Cardiac muscle cell (in vitro differentiated cells and primary cell): ENCODE measurements around the gene PRKCA. TPM values are rescaled to one million over a fixed set of nuclear protein-coding genes. Genes with fewer than 3 reads are reported as not detected.

ENCODE experiments used
- DNase-seq, 2 donors: peaks; one replicate each; pipeline versions ENCODE4 v3.0.0 to v3.0.0-alpha.2; 2010 to 2017; ENCODE audit warnings: low read depth in 1 of 2, low spot score in 1 of 2
- H3K27ac ChIP-seq: fragments of 200-600 bp; sonication (generic); 2 replicates; pipeline ENCODE4 v1.5.1; 2016
- H3K27me3 ChIP-seq: fragments of 200-600 bp; sonication (generic); 2 replicates; pipeline ENCODE4 v1.6.0; 2016; ENCODE audit warnings: control low read depth
- H3K36me3 ChIP-seq: fragments of 200-600 bp; sonication (generic); 2 replicates; pipeline ENCODE4 v1.5.1; 2016; ENCODE audit warnings: control low read depth
- H3K4me1 ChIP-seq: fragments of 200-600 bp; sonication (generic); 2 replicates; pipeline ENCODE4 v1.8.1; 2017; ENCODE audit warnings: low read depth, mild to moderate bottlenecking, mixed run types
- H3K4me3 ChIP-seq: fragments of 200-600 bp; sonication (generic); 2 replicates; pipeline ENCODE4 v1.5.1; 2016; ENCODE audit warnings: mild to moderate bottlenecking
- H3K9me3 ChIP-seq: fragments of 200-600 bp; sonication (generic); 2 replicates; pipeline ENCODE4 v1.5.1; 2017; ENCODE audit warnings: low read depth, mild to moderate bottlenecking, control low read depth
- polyA plus RNA-seq: library from polyadenylated mRNA; unstranded; fragments of >200 nt; fragmentation: Nextera tagmentation; extraction: Ambion mirVana; gene quantifications from 2 replicates; pipeline ENCODE4 v1.2.1, GENCODE V29; 2016
- total RNA-seq: library from RNA; depleted of rRNA; stranded (reverse); fragments of >200 nt; gene quantifications from 2 replicates; pipeline ENCODE4 v1.2.3, GENCODE V29; 2016
- TF ChIP-seq, protein P1 (sequence below): IDR thresholded peaks from 2 replicates; pipeline ENCODE4 v1.5.1; 2012; ENCODE audit warnings: low read depth, mild to moderate bottlenecking, low read length

The PRKCA gene
- total and polyA plus RNA-seq, 2 experiments from 2014 or later, result 3.1 to 10.3 TPM

DNA sequence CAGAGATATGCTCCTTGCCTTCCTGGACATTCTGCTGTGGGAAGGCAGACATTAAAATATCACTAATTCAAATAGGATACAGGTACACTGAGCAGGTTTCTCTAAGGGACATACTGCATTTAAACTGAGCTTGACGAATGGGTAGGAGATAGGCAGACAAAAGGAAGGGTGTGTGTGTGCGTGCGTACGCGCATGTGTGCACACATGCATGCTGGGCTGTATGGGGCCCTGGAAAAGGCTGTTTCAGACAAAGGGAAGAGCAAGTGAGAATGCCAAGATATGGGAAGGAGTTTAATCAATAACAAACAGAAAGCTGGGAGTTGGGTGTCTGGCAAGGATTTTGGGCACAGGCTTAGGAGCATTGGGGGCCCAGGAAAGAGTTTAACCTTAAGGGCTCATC, 196.2 kb downstream of the PRKCA start:
- H3K9me3 ChIP-seq, result no peaks in the 10 kb centered on the region
- no peaks in the 10 kb centered on the region for H3K4me1 ChIP-seq
- no peak for DNase-seq
- no peaks in the 10 kb centered on the region for H3K36me3 ChIP-seq
- TF ChIP-seq, protein P1, sequence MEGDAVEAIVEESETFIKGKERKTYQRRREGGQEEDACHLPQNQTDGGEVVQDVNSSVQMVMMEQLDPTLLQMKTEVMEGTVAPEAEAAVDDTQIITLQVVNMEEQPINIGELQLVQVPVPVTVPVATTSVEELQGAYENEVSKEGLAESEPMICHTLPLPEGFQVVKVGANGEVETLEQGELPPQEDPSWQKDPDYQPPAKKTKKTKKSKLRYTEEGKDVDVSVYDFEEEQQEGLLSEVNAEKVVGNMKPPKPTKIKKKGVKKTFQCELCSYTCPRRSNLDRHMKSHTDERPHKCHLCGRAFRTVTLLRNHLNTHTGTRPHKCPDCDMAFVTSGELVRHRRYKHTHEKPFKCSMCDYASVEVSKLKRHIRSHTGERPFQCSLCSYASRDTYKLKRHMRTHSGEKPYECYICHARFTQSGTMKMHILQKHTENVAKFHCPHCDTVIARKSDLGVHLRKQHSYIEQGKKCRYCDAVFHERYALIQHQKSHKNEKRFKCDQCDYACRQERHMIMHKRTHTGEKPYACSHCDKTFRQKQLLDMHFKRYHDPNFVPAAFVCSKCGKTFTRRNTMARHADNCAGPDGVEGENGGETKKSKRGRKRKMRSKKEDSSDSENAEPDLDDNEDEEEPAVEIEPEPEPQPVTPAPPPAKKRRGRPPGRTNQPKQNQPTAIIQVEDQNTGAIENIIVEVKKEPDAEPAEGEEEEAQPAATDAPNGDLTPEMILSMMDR, result no peak
- H3K27me3 ChIP-seq, result no peaks in the 10 kb centered on the region
- H3K4me3 ChIP-seq, result no peak overlapping the region
- H3K27ac ChIP-seq, result no peak overlapping the region

DNA sequence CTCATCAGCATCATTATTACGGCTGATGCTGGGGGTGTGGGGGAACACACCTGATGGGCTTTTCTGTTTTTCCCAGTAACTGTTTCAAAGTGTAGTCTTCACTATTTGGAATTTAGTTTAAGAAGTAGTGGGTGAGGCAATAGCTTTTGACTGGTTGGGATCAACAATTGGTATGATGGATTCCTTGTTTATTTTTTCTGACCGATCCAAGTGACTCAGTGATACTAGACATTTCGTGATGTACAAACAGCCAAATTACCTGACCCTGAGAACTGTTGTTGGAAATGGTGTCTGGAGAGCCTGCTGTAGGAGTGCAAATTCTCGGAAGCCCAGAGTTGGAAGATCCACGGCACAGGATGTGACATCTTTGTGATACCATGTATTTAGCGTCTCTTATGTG, 204.2 kb downstream of the PRKCA start:
- DNase-seq, result no peak
- H3K27ac ChIP-seq, result no peak overlapping the region
- no peaks in the 10 kb centered on the region for H3K4me1 ChIP-seq
- TF ChIP-seq, protein P1, result no peak
- no peaks in the 10 kb centered on the region for H3K27me3 ChIP-seq
- H3K36me3 ChIP-seq, result no peaks in the 10 kb centered on the region
- no peaks in the 10 kb centered on the region for H3K9me3 ChIP-seq
- H3K4me3 ChIP-seq, result no peak overlapping the region

DNA sequence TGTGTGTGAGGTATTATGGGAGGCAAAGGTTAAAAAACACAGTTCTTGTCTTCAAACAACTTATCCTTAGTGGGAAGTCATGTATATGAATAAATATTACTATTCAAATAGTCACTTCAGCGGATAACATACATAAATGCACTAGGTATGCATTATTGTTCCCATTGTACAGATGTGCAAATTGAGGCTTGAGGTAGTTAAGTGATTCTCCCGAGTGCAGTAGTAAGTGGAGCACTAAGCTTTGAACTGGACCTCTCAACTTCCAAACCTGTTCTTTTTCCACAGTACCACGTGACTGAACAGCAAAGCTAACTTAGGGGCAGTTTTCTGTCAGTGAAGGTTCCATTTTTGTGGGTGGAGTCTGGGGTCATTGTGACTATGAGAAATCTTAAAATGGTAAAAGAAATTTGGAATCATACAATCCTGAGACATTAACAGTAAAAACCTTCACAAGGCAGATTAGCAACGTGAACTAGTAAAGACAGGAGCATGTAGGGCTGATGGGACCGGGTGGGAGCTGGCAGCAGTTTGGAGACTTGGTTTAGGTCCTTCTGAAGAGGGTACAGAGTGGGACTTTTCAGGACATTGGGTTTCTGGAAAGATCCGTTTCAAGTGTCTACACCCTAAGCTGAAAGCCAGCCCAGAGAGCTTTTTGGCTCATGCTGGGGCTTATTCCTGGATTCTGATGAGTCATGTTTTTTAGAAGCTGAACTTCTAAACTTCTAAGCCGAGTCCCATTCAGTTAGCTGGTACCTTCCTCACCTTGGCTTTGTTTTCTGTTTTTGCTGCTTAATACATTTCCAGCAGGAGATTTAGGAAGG, 204.9 kb downstream of the PRKCA start:
- H3K9me3 ChIP-seq, result no peaks in the 10 kb centered on the region
- peak in 1 of 2 donors; percentile 79 for DNase-seq
- no peaks in the 10 kb centered on the region for H3K4me1 ChIP-seq
- no peak overlapping the region for H3K27ac ChIP-seq
- TF ChIP-seq, protein P1, result no peak
- H3K36me3 ChIP-seq, result no peaks in the 10 kb centered on the region
- H3K4me3 ChIP-seq, result no peak overlapping the region
- H3K27me3 ChIP-seq, result no peaks in the 10 kb centered on the region

DNA sequence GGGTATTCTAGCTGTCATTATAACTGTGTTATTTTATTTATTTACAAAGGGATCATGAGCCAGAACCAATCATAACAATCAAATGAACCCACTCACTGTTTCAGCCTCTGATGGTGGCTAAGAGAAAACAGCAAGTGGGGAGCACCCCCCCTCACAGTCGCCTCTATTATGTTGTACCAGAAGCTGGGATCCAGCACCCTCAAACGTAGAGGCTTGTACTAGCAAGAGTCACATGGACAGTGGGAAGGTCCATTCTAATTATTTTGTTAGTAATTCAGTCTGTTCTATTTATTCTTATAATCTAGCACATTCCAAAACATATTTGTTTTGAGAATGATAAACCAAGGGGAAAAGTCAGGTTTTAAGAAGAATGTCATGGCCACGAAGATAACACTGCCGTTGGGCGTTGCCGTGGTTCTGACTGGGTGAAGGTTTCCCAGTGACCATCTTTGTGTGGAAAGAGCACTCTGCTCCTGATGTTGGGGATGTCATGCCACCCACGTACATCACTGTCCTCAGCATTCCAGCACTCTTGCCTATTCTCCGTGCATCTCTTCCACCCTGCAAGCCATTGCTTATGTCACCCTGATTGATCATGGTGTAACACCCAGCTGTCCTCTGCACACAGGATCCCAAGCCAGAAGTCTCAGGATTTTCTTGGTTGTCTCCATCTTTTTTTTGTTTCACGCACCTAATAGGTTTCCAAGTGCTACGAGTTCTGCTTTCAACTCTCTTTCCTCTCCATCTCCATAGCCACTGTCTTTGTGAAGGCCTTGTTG, 205.8 kb downstream of the PRKCA start:
- TF ChIP-seq, protein P1, result no peak
- no peak overlapping the region for H3K27ac ChIP-seq
- DNase-seq, result no peak
- no peaks in the 10 kb centered on the region for H3K9me3 ChIP-seq
- no peaks in the 10 kb centered on the region for H3K4me1 ChIP-seq
- H3K36me3 ChIP-seq, result no peaks in the 10 kb centered on the region
- H3K27me3 ChIP-seq, result no peaks in the 10 kb centered on the region
- H3K4me3 ChIP-seq, result no peak overlapping the region

DNA sequence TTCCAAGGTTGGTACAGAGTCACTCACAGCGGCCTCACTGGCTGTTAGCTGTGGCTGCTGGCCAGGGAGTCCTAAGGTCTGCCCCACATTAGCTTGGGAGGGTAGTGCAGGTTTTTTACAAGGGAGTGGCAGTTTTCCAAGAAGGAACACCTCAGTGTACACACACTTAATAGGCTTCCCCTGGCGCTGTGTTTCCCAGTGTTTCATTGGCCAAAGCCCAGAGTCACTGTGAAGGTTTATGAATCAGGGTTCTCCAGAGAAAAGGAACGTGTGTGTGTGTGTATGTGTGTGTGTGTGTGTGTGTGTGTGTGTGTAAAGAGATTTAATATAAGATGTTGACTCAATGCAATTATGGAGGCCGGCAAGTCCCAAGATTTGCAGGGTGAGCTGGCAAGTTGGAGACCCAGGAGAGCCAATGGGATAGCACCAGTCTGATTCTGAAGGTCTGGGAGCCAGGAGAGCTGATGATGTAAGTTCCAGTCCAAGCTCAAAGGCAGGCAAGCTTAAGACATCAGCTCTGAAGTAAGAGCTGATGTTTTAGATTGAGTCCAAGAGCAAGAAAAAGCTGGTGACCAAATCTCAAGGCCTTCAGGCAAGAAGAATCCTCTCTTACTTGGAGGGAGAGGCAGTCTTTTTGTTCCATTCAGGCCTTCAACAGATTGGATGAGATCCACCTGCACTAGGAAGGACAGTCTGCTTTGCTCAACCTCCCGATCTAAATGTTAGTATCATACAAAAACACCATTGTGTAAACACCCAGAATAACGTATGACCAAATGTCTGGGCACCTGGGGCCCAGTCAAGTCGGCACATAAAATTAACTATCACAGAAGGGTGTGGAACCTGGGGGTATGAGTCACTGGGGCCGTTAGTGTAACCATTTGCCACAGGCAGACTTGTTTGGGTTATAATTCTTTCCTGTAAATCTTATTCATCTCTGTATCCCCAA, 206.8 kb downstream of the PRKCA start:
- H3K27me3 ChIP-seq, result no peaks in the 10 kb centered on the region
- no peaks in the 10 kb centered on the region for H3K36me3 ChIP-seq
- peak in 1 of 2 donors; percentile 63 for DNase-seq
- no peak overlapping the region for H3K4me3 ChIP-seq
- H3K9me3 ChIP-seq, result no peaks in the 10 kb centered on the region
- H3K4me1 ChIP-seq, result no peaks in the 10 kb centered on the region
- TF ChIP-seq, protein P1, result no peak
- no peak overlapping the region for H3K27ac ChIP-seq
